ENCODE results near the gene SP1.

SP1 gene

DNA sequence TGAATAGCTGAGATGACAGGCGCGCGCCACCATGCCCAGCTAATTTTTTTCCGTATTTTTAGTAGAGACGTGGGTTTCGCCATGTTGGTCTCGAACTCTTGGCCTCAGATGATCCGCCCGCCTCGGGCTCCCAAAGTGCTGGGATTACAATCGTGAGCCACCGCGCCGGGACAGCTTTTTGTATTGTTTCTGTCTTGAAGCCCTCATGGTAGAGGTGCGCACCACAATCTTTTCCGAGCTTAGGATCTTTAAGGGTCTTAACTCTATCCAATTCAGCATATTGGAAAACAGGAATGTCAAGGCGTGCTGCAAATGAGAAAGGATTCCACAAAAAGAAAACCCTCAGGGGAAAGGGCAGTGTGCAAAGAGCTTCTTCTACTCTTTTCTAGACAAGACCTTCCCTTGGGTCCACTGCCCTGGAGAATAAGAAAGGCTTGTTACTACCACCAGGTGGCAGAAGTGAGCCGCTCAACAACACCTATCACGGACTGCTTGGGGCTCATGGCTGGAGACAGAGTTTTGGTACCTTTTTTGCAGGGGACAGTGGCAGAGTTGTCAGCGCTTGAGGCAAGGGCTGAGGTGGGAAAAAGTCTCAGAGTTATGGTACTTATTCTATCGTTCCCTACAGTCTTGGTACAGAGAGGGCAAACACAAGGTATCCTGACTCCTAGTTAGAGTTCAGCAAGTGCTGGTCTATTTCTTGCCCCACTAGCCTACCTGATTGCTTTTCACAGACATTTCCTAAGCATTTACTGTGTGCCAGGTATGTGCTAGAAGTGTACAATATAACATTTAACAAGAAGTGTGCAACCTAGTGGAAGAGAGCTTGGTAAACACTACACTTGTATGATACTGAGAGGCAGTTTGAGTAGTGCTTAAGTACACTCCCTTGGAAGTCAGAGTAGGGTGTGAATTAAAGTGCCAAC is 27.4 kb upstream of the SP1 start (continued):
- TF ChIP-seq ZFP69B (tag by site-specific recombination; IDR thresholded peaks at IDR 0.05) (0 out of 2 replicates have a peak, but pooled peaks have one; percentile 20), ZNF837 (tag by site-specific recombination; IDR thresholded peaks at IDR 0.05) (no peak)
- TF ChIP-seq, protein P1, sequence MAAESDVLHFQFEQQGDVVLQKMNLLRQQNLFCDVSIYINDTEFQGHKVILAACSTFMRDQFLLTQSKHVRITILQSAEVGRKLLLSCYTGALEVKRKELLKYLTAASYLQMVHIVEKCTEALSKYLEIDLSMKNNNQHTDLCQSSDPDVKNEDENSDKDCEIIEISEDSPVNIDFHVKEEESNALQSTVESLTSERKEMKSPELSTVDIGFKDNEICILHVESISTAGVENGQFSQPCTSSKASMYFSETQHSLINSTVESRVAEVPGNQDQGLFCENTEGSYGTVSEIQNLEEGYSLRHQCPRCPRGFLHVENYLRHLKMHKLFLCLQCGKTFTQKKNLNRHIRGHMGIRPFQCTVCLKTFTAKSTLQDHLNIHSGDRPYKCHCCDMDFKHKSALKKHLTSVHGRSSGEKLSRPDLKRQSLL (tag by site-specific recombination; IDR thresholded peaks at IDR 0.05) = no peak
- TF ChIP-seq, protein P2, sequence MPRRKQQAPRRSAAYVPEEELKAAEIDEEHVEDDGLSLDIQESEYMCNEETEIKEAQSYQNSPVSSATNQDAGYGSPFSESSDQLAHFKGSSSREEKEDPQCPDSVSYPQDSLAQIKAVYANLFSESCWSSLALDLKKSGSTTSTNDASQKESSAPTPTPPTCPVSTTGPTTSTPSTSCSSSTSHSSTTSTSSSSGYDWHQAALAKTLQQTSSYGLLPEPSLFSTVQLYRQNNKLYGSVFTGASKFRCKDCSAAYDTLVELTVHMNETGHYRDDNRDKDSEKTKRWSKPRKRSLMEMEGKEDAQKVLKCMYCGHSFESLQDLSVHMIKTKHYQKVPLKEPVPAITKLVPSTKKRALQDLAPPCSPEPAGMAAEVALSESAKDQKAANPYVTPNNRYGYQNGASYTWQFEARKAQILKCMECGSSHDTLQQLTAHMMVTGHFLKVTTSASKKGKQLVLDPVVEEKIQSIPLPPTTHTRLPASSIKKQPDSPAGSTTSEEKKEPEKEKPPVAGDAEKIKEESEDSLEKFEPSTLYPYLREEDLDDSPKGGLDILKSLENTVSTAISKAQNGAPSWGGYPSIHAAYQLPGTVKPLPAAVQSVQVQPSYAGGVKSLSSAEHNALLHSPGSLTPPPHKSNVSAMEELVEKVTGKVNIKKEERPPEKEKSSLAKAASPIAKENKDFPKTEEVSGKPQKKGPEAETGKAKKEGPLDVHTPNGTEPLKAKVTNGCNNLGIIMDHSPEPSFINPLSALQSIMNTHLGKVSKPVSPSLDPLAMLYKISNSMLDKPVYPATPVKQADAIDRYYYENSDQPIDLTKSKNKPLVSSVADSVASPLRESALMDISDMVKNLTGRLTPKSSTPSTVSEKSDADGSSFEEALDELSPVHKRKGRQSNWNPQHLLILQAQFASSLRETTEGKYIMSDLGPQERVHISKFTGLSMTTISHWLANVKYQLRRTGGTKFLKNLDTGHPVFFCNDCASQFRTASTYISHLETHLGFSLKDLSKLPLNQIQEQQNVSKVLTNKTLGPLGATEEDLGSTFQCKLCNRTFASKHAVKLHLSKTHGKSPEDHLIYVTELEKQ (tag by site-specific recombination; IDR thresholded peaks at IDR 0.05; ENCODE audit: borderline replicate concordance) = no peak

DNA sequence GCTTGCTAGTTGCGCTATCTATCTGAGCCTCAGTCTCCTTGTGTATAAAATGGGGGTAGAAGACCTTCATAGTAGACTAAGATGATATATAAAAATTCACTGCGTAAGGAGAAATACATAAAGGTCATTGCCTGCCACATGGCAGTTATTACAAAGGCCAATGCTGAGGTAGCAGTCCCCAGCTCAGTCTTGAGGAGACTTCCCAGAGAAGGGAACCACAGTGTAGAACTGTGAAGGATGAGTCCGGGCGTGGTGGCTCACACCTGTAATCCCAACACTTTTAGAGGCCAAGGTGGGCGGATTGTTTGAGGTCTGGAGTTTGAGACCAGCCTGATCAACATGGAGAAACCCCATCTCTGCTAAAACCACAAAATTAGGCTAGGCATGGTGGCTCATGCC is 26.7 kb upstream of the SP1 start:
- Histone ChIP-seq H3K27ac (ENCODE audit: extremely low read depth, low read depth, low read length) (no peak overlapping the region), H3K4me1 (ENCODE audit: control insufficient read depth, insufficient read depth, low read length) (no peaks in the 10 kb centered on the region), H3K9me3 (ENCODE audit: control insufficient read depth, insufficient read depth, low read depth, low read length) (no peaks in the 10 kb centered on the region), H3K4me3 (ENCODE audit: low read depth, low read length) (no peak overlapping the region), H3K36me3 (ENCODE audit: control insufficient read depth in 2 of 2, insufficient read depth in 1 of 2, low read length in 2 of 2) (no peaks in the 10 kb centered on the region)
- 0 out of 2 replicates have a peak, but pooled peaks have one; percentile 6 for TF ChIP-seq ZFHX2 (tag by site-specific recombination; conservative IDR thresholded peaks at IDR 0.05)
- TF ChIP-seq ZSCAN23 (tag by site-specific recombination; IDR thresholded peaks at IDR 0.05) = no peak
- TF ChIP-seq KLF10 (tag by site-specific recombination; IDR thresholded peaks at IDR 0.05) = no peak
- TF ChIP-seq, protein P3, sequence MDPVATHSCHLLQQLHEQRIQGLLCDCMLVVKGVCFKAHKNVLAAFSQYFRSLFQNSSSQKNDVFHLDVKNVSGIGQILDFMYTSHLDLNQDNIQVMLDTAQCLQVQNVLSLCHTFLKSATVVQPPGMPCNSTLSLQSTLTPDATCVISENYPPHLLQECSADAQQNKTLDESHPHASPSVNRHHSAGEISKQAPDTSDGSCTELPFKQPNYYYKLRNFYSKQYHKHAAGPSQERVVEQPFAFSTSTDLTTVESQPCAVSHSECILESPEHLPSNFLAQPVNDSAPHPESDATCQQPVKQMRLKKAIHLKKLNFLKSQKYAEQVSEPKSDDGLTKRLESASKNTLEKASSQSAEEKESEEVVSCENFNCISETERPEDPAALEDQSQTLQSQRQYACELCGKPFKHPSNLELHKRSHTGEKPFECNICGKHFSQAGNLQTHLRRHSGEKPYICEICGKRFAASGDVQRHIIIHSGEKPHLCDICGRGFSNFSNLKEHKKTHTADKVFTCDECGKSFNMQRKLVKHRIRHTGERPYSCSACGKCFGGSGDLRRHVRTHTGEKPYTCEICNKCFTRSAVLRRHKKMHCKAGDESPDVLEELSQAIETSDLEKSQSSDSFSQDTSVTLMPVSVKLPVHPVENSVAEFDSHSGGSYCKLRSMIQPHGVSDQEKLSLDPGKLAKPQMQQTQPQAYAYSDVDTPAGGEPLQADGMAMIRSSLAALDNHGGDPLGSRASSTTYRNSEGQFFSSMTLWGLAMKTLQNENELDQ (tag by site-specific recombination; IDR thresholded peaks at IDR 0.05; ENCODE audit: low read depth) = no peak
- ChIA-PET POLR2A (interaction anchor here (2.4 kb wide), 1 partner anchor 26 kb away, joined by 17 read pairs; the partner anchor contains the start of gene SP1), CTCF (interaction anchor here (0.6 to 6.6 kb wide), 28 partner anchors 8 to 156 kb away, joined by 3 to 134 read pairs (median 8); partner anchors contain the start of genes AAAS, AMHR2, NPFF and SP1)

DNA sequence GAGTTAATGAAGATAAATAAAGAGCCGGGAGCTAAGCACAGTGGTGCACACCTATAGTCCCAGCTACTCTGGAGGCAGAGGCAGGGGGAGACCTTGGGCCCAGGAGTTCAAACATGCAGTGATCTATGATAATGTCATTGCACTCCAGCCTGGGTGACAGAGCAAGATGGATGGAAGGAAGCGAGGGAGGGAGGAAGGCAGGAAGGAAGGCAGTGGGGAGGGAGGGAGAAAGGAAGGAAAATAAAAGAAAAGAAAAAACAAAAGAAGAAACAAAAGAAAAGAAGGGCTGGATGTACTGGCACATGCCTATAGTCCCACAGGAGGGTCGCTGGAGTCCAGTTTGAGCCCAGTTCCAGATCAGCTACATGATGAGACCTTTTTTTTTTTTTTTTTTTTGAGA is 24.9 kb upstream of the SP1 start:
- ChIA-PET POLR2A (interaction anchor here (0.5 to 0.9 kb wide), 3 partner anchors 22 to 146 kb away, joined by 3 to 4 read pairs (median 4); partner anchors contain the start of gene TARBP2), CTCF (interaction anchor here (0.6 to 6.6 kb wide), 7 partner anchors 23 to 155 kb away, joined by 3 to 134 read pairs (median 4); partner anchors contain the start of genes AMHR2, NPFF and SP1)
- Histone ChIP-seq H3K36me3 (ENCODE audit: control insufficient read depth in 2 of 2, insufficient read depth in 1 of 2, low read length in 2 of 2) (no peaks in the 10 kb centered on the region), H3K27ac (ENCODE audit: extremely low read depth, low read depth, low read length) (no peak overlapping the region), H3K9me3 (ENCODE audit: control insufficient read depth, insufficient read depth, low read depth, low read length) (no peaks in the 10 kb centered on the region), H3K4me3 (ENCODE audit: low read depth, low read length) (no peak overlapping the region), H3K4me1 (ENCODE audit: control insufficient read depth, insufficient read depth, low read length) (no peaks in the 10 kb centered on the region)
- TF ChIP-seq, protein P4, sequence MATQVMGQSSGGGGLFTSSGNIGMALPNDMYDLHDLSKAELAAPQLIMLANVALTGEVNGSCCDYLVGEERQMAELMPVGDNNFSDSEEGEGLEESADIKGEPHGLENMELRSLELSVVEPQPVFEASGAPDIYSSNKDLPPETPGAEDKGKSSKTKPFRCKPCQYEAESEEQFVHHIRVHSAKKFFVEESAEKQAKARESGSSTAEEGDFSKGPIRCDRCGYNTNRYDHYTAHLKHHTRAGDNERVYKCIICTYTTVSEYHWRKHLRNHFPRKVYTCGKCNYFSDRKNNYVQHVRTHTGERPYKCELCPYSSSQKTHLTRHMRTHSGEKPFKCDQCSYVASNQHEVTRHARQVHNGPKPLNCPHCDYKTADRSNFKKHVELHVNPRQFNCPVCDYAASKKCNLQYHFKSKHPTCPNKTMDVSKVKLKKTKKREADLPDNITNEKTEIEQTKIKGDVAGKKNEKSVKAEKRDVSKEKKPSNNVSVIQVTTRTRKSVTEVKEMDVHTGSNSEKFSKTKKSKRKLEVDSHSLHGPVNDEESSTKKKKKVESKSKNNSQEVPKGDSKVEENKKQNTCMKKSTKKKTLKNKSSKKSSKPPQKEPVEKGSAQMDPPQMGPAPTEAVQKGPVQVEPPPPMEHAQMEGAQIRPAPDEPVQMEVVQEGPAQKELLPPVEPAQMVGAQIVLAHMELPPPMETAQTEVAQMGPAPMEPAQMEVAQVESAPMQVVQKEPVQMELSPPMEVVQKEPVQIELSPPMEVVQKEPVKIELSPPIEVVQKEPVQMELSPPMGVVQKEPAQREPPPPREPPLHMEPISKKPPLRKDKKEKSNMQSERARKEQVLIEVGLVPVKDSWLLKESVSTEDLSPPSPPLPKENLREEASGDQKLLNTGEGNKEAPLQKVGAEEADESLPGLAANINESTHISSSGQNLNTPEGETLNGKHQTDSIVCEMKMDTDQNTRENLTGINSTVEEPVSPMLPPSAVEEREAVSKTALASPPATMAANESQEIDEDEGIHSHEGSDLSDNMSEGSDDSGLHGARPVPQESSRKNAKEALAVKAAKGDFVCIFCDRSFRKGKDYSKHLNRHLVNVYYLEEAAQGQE (tag by site-specific recombination; IDR thresholded peaks at IDR 0.05) = no peak
- TF ChIP-seq ZNF596 (tag by site-specific recombination; IDR thresholded peaks at IDR 0.05) (no peak), ZNF366 (tag by site-specific recombination; conservative IDR thresholded peaks at IDR 0.05) (peak; percentile 57; the same call in 1 of the 2 replicates), ZNF138 (tag by site-specific recombination; IDR thresholded peaks at IDR 0.05; ENCODE audit: borderline replicate concordance) (no peak)

Measured in HEK293 (cell line).